AG04450 (cell line): ENCODE results near the gene CDK14. TPM values are rescaled to one million over a fixed set of nuclear protein-coding genes. Genes with fewer than 3 reads are reported as not detected.

Experiments used
- CTCF ChIA-PET: fragments of 300-600, 350-600 bp; formaldehyde crosslinking; extraction: SDS; loops from one replicate; lab custom pipeline; 2022; ENCODE audit warnings: antibody characterized with exemption, inconsistent platforms; lab: Charles Lee
- POLR2A ChIA-PET: fragments of 350-600 bp; formaldehyde crosslinking; extraction: SDS; loops from one replicate; lab custom pipeline; 2021; ENCODE audit warnings: antibody characterized with exemption, inconsistent platforms; lab: Yijun Ruan, JAX
- DNase-seq: peaks from one replicate; pipeline ENCODE4 v3.0.0-alpha.2; 2011; ENCODE audit warnings: low read depth, low spot score
- H3K27ac ChIP-seq: one replicate; pipeline ENCODE4 v1.5.1; 2012; ENCODE audit warnings: low read depth, low read length, control low read depth
- H3K27me3 ChIP-seq: one replicate; pipeline ENCODE4 v1.6.0; 2012; ENCODE audit warnings: low read length; ENCODE audit not compliant: control insufficient read depth, insufficient read depth
- H3K4me3 ChIP-seq: 2 replicates; pipeline ENCODE4 v1.5.1; 2011; ENCODE audit warnings: mild to moderate bottlenecking, low read depth, low read length, control low read depth
- H3K9me3 ChIP-seq: 2 replicates; pipeline ENCODE4 v1.5.1; 2012; ENCODE audit warnings: low read length; ENCODE audit not compliant: control insufficient read depth, insufficient read depth
- CTCF ChIP-seq: IDR thresholded peaks from 2 replicates; pipeline ENCODE4 v1.5.1; 2011; ENCODE audit warnings: low read depth, low read length, control low read depth, inconsistent platforms
- polyA plus RNA-seq: library from polyadenylated mRNA; depleted of rRNA; stranded (reverse); fragments of >200 nt; gene quantifications from 2 replicates; pipeline ENCODE4 v1.2.3, GENCODE V29; 2011

The CDK14 gene
- polyA plus RNA-seq, 1 experiment = 28.4 TPM

- Histone ChIP-seq H3K9me3 (no peaks in the 10 kb centered on the region), H3K27me3 (no peaks in the 10 kb centered on the region), H3K27ac (no peak overlapping the region), H3K4me3 (no peak overlapping the region)
- DNase-seq = no peak
- POLR2A ChIA-PET = no interaction called here
- CTCF ChIA-PET = no interaction called here
- TF ChIP-seq CTCF = no peak
These were observed 352.0 kb downstream of the CDK14 start for GRCh38 chr7:90948085-90948484.

GRCh38 chr7:90951229-90951628 lies 355.1 kb downstream of the CDK14 start:
- DNase-seq = no peak
- TF ChIP-seq CTCF = no peak
- no peak overlapping the region for H3K27ac ChIP-seq
- H3K9me3 ChIP-seq = no peaks in the 10 kb centered on the region
- ChIA-PET POLR2A (no interaction called here), CTCF (interaction anchor here (0.6 kb wide), 1 partner anchor 201 kb away, joined by 3 read pairs; no protein-coding TSS in a partner anchor)
- no peak overlapping the region for H3K4me3 ChIP-seq
- no peaks in the 10 kb centered on the region for H3K27me3 ChIP-seq

- H3K4me3 ChIP-seq = no peak overlapping the region
- H3K27ac ChIP-seq = no peak overlapping the region
- no peaks in the 10 kb centered on the region for H3K9me3 ChIP-seq
- POLR2A ChIA-PET = no interaction called here
- no peaks in the 10 kb centered on the region for H3K27me3 ChIP-seq
- DNase-seq = no peak
- CTCF ChIA-PET = no interaction called here
- no peak for TF ChIP-seq CTCF
These were observed 356.1 kb downstream of the CDK14 start for GRCh38 chr7:90951986-90952954.

GRCh38 chr7:90955641-90956207 lies 359.6 kb downstream of the CDK14 start:
- no peak for TF ChIP-seq CTCF
- POLR2A ChIA-PET = no interaction called here

GRCh38 chr7:90957883-90958282 lies 361.8 kb downstream of the CDK14 start:
- POLR2A ChIA-PET = no interaction called here
- no peaks in the 10 kb centered on the region for H3K27me3 ChIP-seq
- DNase-seq = no peak
- CTCF ChIA-PET = no interaction called here
- TF ChIP-seq CTCF = no peak
- H3K27ac ChIP-seq = no peak overlapping the region
- no peak overlapping the region for H3K4me3 ChIP-seq
- H3K9me3 ChIP-seq = no peaks in the 10 kb centered on the region

More at GRCh38 chr7:90955641-90956207, 359.6 kb downstream of the CDK14 start:
- H3K27ac ChIP-seq = no peak overlapping the region
- CTCF ChIA-PET = no interaction called here
- no peaks in the 10 kb centered on the region for H3K9me3 ChIP-seq
- no peaks in the 10 kb centered on the region for H3K27me3 ChIP-seq
- DNase-seq = no peak
- H3K4me3 ChIP-seq = no peak overlapping the region
